KMS-11 (cell line): ENCODE data around the gene ARL14EPL.
A peak's percentile ranks its signal among the peaks of the same experiment; 100 is the strongest.

Experiments used
- H2AFZ ChIP-seq: fragments of 200-600 bp; sonication (generic); 2 replicates; pipeline ENCODE4 v1.6.1; 2016; ENCODE audit warnings: antibody characterized with exemption, mixed run types, low read depth
- H3K27ac ChIP-seq: fragments of 200-600 bp; sonication (generic); 2 replicates; pipeline ENCODE4 v1.6.1; 2016; ENCODE audit warnings: mild to moderate bottlenecking, mixed run types
- H3K27me3 ChIP-seq: fragments of 200-600 bp; sonication (generic); 2 replicates; pipeline ENCODE4 v1.6.1; 2017; ENCODE audit warnings: mild to moderate bottlenecking, low read depth, mixed run types, moderate library complexity; ENCODE audit not compliant: insufficient read depth
- H3K36me3 ChIP-seq: fragments of 200-600 bp; sonication (generic); 2 replicates; pipeline ENCODE4 v1.6.1; 2017; ENCODE audit warnings: mild to moderate bottlenecking, mixed run types; ENCODE audit not compliant: insufficient read depth
- H3K4me1 ChIP-seq: fragments of 200-600 bp; sonication (generic); 2 replicates; pipeline ENCODE4 v1.6.1; 2016; ENCODE audit warnings: mild to moderate bottlenecking, low read depth, mixed run types; ENCODE audit not compliant: poor library complexity, severe bottlenecking
- H3K4me2 ChIP-seq: fragments of 200-600 bp; sonication (generic); 2 replicates; pipeline ENCODE4 v1.7.0; 2016; ENCODE audit warnings: mild to moderate bottlenecking, mixed run types
- H3K4me3 ChIP-seq: fragments of 200-600 bp; sonication (generic); IDR thresholded peaks from 2 replicates; pipeline ENCODE4 v1.6.1; 2017; ENCODE audit warnings: low read depth, low read length, mixed read lengths; ENCODE audit not compliant: insufficient read depth
- H3K79me2 ChIP-seq: fragments of 200-600 bp; sonication (generic); 2 replicates; pipeline ENCODE4 v1.6.1; 2016; ENCODE audit warnings: low read depth, mixed run types; ENCODE audit not compliant: insufficient read depth
- H3K9ac ChIP-seq: fragments of 200-600 bp; sonication (generic); 2 replicates; pipeline ENCODE4 v1.6.1; 2016; ENCODE audit warnings: mild to moderate bottlenecking, mixed run types
- H4K20me1 ChIP-seq: fragments of 200-600 bp; sonication (generic); 2 replicates; pipeline ENCODE4 v1.6.1; 2016; ENCODE audit warnings: mild to moderate bottlenecking, mixed run types; ENCODE audit not compliant: insufficient read depth
- TF ChIP-seq, protein P1 (sequence below): fragments of 200-600 bp; sonication (generic); conservative IDR thresholded peaks from 2 replicates; pipeline ENCODE4 v1.6.1; 2017; ENCODE audit warnings: low read depth, mild to moderate bottlenecking, antibody characterized with exemption, low read length, moderate library complexity, mixed read lengths

ARL14EPL gene

DNA sequence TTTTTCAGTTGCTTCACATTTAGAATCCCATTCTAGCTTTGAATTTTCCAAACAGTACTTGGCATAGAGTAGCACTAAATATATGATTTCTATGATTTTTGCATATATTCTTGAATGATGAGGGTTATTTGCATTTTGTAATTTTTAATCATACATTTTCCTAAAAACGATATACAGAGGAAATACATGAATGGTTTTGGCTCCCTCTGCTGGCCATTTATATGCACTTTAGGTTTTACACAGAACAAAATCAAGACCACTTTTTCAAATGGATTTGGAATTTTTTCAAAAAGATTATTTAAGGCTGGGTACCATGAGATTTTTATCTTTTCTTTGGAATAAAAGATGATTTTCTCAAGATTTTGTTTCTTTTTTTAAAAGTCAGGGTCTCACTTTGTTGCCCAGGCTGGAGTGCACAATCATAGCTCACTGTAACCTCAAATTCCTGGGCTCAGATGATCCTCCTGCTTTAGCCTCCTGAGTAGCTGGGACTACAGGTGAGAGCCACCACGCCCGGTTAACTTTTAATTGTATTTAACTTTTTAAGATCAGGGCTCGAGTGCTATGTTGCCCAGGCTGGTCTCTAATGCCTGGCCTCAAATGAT, 35.9 kb downstream of the ARL14EPL start:
- Histone ChIP-seq H3K27me3 (no peaks in the 10 kb centered on the region), H3K9ac (no peak overlapping the region), H2AFZ (no peak overlapping the region), H3K4me1 (no peaks in the 10 kb centered on the region), H3K79me2 (no peaks in the 10 kb centered on the region), H3K4me2 (no peak overlapping the region), H3K27ac (no peak overlapping the region), H3K36me3 (no peaks in the 10 kb centered on the region), H4K20me1 (no peaks in the 10 kb centered on the region), H3K4me3 (no peak overlapping the region)
- TF ChIP-seq, protein P1, sequence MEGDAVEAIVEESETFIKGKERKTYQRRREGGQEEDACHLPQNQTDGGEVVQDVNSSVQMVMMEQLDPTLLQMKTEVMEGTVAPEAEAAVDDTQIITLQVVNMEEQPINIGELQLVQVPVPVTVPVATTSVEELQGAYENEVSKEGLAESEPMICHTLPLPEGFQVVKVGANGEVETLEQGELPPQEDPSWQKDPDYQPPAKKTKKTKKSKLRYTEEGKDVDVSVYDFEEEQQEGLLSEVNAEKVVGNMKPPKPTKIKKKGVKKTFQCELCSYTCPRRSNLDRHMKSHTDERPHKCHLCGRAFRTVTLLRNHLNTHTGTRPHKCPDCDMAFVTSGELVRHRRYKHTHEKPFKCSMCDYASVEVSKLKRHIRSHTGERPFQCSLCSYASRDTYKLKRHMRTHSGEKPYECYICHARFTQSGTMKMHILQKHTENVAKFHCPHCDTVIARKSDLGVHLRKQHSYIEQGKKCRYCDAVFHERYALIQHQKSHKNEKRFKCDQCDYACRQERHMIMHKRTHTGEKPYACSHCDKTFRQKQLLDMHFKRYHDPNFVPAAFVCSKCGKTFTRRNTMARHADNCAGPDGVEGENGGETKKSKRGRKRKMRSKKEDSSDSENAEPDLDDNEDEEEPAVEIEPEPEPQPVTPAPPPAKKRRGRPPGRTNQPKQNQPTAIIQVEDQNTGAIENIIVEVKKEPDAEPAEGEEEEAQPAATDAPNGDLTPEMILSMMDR: peak; percentile 87

DNA sequence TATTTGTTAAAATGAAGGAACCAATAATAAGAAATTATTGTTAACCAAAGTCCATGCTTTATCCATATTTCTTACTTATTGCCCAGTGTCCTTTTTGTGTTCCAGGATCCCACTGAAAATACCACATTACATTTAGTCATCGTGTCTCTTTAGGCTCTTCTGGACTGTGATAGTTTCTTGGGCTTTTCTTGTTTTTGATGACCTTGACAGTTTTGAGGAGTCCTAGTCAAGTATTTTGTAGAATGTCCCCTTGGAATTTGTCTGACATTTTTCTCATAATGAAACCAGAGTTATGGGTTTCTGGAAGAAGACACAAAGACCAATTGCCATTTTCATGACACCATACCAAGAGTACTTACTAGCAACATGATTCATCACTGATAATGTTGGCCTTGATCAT, 38.9 kb downstream of the ARL14EPL start:
- Histone ChIP-seq H2AFZ (no peak overlapping the region), H3K27me3 (no peaks in the 10 kb centered on the region), H3K9ac (no peak overlapping the region), H3K27ac (no peak overlapping the region), H3K4me2 (no peak overlapping the region), H3K36me3 (no peaks in the 10 kb centered on the region), H4K20me1 (no peaks in the 10 kb centered on the region), H3K4me3 (no peak overlapping the region), H3K4me1 (no peaks in the 10 kb centered on the region), H3K79me2 (no peaks in the 10 kb centered on the region)
- TF ChIP-seq, protein P1: no peak

DNA sequence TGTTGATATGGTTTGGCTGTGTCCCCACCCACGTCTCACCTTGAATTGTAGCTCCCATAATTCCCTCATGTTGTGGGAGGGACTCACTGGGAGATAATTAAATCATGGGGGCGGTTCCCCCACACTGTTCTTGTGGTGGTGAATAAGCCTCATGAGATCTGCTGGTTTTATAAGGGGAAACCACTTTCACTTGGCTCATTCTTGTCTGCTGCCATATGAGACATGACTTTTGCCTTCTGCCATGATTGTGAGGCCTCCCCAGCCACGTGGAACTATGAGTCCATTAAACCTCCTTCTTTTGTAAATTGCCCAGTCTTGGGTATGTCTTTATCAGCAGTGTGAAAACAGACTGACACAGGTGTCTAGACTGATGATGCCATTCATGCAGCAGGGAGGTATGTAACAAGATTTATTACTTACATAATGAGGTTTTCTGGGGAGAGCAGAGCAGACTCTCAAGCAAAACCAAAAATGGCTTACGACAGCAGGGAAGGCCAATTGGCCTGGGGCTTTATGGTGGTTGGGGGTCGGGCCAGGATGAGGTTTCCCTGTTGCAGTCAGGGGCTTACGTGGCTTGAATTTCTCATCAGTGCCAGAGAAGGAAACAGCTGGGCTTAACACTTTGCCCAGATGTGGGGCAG, 43.0 kb downstream of the ARL14EPL start:
- TF ChIP-seq, protein P1: no peak
- Histone ChIP-seq H3K27ac (no peak overlapping the region), H3K27me3 (no peaks in the 10 kb centered on the region), H4K20me1 (no peaks in the 10 kb centered on the region), H3K79me2 (no peaks in the 10 kb centered on the region), H3K36me3 (no peaks in the 10 kb centered on the region), H3K4me3 (no peak overlapping the region), H3K9ac (no peak overlapping the region), H3K4me1 (no peaks in the 10 kb centered on the region), H2AFZ (no peak overlapping the region), H3K4me2 (no peak overlapping the region)

DNA sequence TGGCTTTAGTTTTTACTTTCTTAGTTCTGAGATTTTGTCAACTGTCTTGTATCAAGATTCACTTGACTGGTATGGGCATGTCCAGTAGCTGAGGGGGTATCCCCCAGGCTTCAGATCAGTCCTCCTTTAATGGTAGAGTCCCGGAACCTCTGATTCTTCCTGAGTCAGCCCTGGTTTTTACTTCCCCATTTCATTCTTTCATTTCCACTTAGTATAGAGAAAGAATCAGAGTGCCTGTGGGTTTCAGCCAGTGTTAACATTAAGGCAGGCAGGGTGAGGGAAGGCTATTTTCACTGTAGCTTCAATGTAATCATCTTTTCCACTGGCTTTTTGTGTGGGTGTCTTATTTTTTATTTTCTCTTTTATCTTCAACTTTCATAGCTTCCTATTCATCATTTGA, 44.2 kb downstream of the ARL14EPL start:
- Histone ChIP-seq H3K27ac (no peak overlapping the region), H3K4me3 (no peak overlapping the region), H3K27me3 (no peaks in the 10 kb centered on the region), H3K36me3 (no peaks in the 10 kb centered on the region), H3K9ac (no peak overlapping the region), H2AFZ (no peak overlapping the region), H4K20me1 (no peaks in the 10 kb centered on the region), H3K4me2 (no peak overlapping the region), H3K79me2 (no peaks in the 10 kb centered on the region), H3K4me1 (no peaks in the 10 kb centered on the region)
- TF ChIP-seq, protein P1: no peak
